H9 (cell line): Measurements from ENCODE around the gene MICA. TPM values are rescaled to one million over a fixed set of nuclear protein-coding genes. Genes with fewer than 3 reads are reported as not detected.

Experiments used
- DNase-seq: peaks from one replicate; pipeline ENCODE4 v3.0.0-alpha.2; 2017
- H2AFZ ChIP-seq: one replicate; pipeline ENCODE4 v1.6.1; 2013; ENCODE audit warnings: mild to moderate bottlenecking, low read length, control low read depth, moderate library complexity
- H2AK5ac ChIP-seq: 2 replicates; pipeline ENCODE4 v1.6.1; 2013; ENCODE audit warnings: low read length, control low read depth, mixed read lengths; ENCODE audit not compliant: insufficient read length
- H2BK120ac ChIP-seq: one replicate; pipeline ENCODE4 v1.6.1; 2013; ENCODE audit warnings: low read depth, mild to moderate bottlenecking, low read length, control low read depth, inconsistent platforms; ENCODE audit not compliant: poor library complexity, severe bottlenecking
- H2BK12ac ChIP-seq: 2 replicates; pipeline ENCODE4 v1.6.1; 2013; ENCODE audit warnings: low read length, control low read depth, mixed read lengths, low read depth; ENCODE audit not compliant: insufficient read length
- H2BK15ac ChIP-seq: 2 replicates; pipeline ENCODE4 v1.6.1; 2013; ENCODE audit warnings: low read depth, low read length, control low read depth
- H2BK20ac ChIP-seq: one replicate; pipeline ENCODE4 v1.6.1; 2013; ENCODE audit warnings: low read depth, mild to moderate bottlenecking, low read length, control low read depth, inconsistent platforms; ENCODE audit not compliant: poor library complexity, severe bottlenecking
- H2BK5ac ChIP-seq: 2 replicates; pipeline ENCODE4 v1.6.1; 2013; ENCODE audit warnings: low read length, control low read depth, mixed read lengths; ENCODE audit not compliant: insufficient read length
- H3K14ac ChIP-seq: 2 replicates; pipeline ENCODE4 v1.6.1; 2013; ENCODE audit warnings: low read length, control low read depth; ENCODE audit not compliant: insufficient read depth
- H3K18ac ChIP-seq: 2 replicates; pipeline ENCODE4 v1.6.1; 2013; ENCODE audit warnings: low read depth, mild to moderate bottlenecking, mixed read lengths, low read length, control low read depth; ENCODE audit not compliant: insufficient read length
- H3K23ac ChIP-seq: 2 replicates; pipeline ENCODE4 v1.6.1; 2013; ENCODE audit warnings: low read length, control low read depth, mixed read lengths, low read depth; ENCODE audit not compliant: insufficient read length
- H3K23me2 ChIP-seq: 2 replicates; pipeline ENCODE4 v1.6.1; 2013; ENCODE audit warnings: low read depth, mild to moderate bottlenecking, mixed read lengths, low read length, control low read depth; ENCODE audit not compliant: insufficient read length, poor library complexity, severe bottlenecking
- H3K27ac ChIP-seq: 2 replicates; pipeline ENCODE4 v1.5.1; 2013; ENCODE audit warnings: low read length, control low read depth, mixed read lengths, low read depth; ENCODE audit not compliant: insufficient read length
- H3K27me3 ChIP-seq: 2 replicates; pipeline ENCODE4 v1.6.1; 2013; ENCODE audit warnings: low read length, control low read depth, inconsistent platforms; ENCODE audit not compliant: insufficient read depth
- H3K4ac ChIP-seq: 2 replicates; pipeline ENCODE4 v1.6.1; 2013; ENCODE audit warnings: low read depth, mild to moderate bottlenecking, control low read depth, inconsistent platforms, low read length, moderate library complexity
- H3K4me1 ChIP-seq: 2 replicates; pipeline ENCODE4 v1.6.1; 2013; ENCODE audit warnings: low read length, control low read depth, inconsistent platforms; ENCODE audit not compliant: insufficient read depth
- H3K4me2 ChIP-seq: 2 replicates; pipeline ENCODE4 v1.6.1; 2013; ENCODE audit warnings: low read length, control low read depth, mixed read lengths; ENCODE audit not compliant: insufficient read length, insufficient read depth
- H3K56ac ChIP-seq: 2 replicates; pipeline ENCODE4 v1.6.1; 2013; ENCODE audit warnings: low read depth, mild to moderate bottlenecking, mixed read lengths, low read length, control low read depth; ENCODE audit not compliant: insufficient read length
- H3K79me1 ChIP-seq: 2 replicates; pipeline ENCODE4 v1.6.1; 2013; ENCODE audit warnings: low read depth, mild to moderate bottlenecking, moderate library complexity, low read length, control low read depth, inconsistent platforms; ENCODE audit not compliant: insufficient read depth, poor library complexity, severe bottlenecking
- H3K79me2 ChIP-seq: 2 replicates; pipeline ENCODE4 v1.6.1; 2013; ENCODE audit warnings: low read length, control low read depth, inconsistent platforms; ENCODE audit not compliant: insufficient read depth
- H3K9ac ChIP-seq: 2 replicates; pipeline ENCODE4 v1.6.1; 2013; ENCODE audit warnings: low read length, control low read depth, mixed read lengths; ENCODE audit not compliant: insufficient read length; ENCODE audit errors: extremely low read depth
- H3K9me3 ChIP-seq: one replicate; pipeline ENCODE4 v1.6.1; 2013; ENCODE audit warnings: low read depth, low read length, inconsistent platforms; ENCODE audit not compliant: control insufficient read depth
- H3T11ph ChIP-seq: one replicate; pipeline ENCODE4 v1.6.1; 2013; ENCODE audit warnings: mild to moderate bottlenecking, low read length, control low read depth, inconsistent platforms
- H4K20me1 ChIP-seq: one replicate; pipeline ENCODE4 v1.6.1; 2013; ENCODE audit not compliant: control insufficient read depth, insufficient read length, insufficient read depth
- H4K5ac ChIP-seq: 2 replicates; pipeline ENCODE4 v1.6.1; 2013; ENCODE audit warnings: low read depth, mild to moderate bottlenecking, mixed read lengths, low read length, control low read depth; ENCODE audit not compliant: insufficient read length
- H4K8ac ChIP-seq: replicated peaks from 2 replicates; pipeline ENCODE4 v1.6.1; 2013; ENCODE audit warnings: low read length, control low read depth, mixed read lengths, low read depth; ENCODE audit not compliant: insufficient read length
- H4K91ac ChIP-seq: 2 replicates; pipeline ENCODE4 v1.6.1; 2013; ENCODE audit warnings: low read depth, mild to moderate bottlenecking, moderate library complexity, mixed read lengths, low read length, control low read depth; ENCODE audit not compliant: insufficient read length
- H3K27ac Mint-ChIP-seq, 3 experiments: 2 replicates in 2 of 3; 3 replicates in 1 of 3; pipeline ENCODE4 v1.8.0; 2020 to 2021; ENCODE audit warnings: mixed read lengths in 3 of 3, mild to moderate bottlenecking in 1 of 3, moderate library complexity in 1 of 3
- H3K27me3 Mint-ChIP-seq: 2 replicates; pipeline ENCODE4 v1.8.0; 2021; ENCODE audit warnings: low read depth, mild to moderate bottlenecking, moderate library complexity, mixed read lengths
- H3K36me3 Mint-ChIP-seq, 3 experiments: 2 replicates in 2 of 3; 3 replicates in 1 of 3; pipeline ENCODE4 v1.8.0; 2020 to 2021; ENCODE audit warnings: low read depth in 3 of 3, mixed read lengths in 3 of 3; ENCODE audit not compliant: insufficient read depth in 1 of 3
- H3K4me1 Mint-ChIP-seq, 2 experiments: 2 replicates each; pipeline ENCODE4 v1.8.0; 2020; ENCODE audit warnings: mixed read lengths in 2 of 2
- H3K4me3 Mint-ChIP-seq, 2 experiments: 2 replicates in 1 of 2; 3 replicates in 1 of 2; pipeline ENCODE4 v1.8.0; 2020 to 2021; ENCODE audit warnings: mild to moderate bottlenecking in 2 of 2, mixed read lengths in 2 of 2, moderate library complexity in 1 of 2
- H3K9me3 Mint-ChIP-seq, 2 experiments: 2 replicates in 1 of 2; 3 replicates in 1 of 2; pipeline ENCODE4 v1.8.0; 2020; ENCODE audit warnings: mild to moderate bottlenecking in 2 of 2, mixed read lengths in 2 of 2, moderate library complexity in 1 of 2
- WGBS: extraction: QIAGEN DNeasy Blood & Tissue Kit; methylation state at CpG from one replicate; pipeline ENCODE4 v1.1.7; 2013; ENCODE audit warnings: missing lambda C conversion rate, low lambda C conversion rate, mixed read lengths; ENCODE audit not compliant: insufficient read length; ENCODE audit errors: extremely low coverage; 5-methylcytosine and 5-hydroxymethylcytosine counted together
- total RNA-seq: library from RNA; stranded (reverse); gene quantifications from 2 replicates; pipeline ENCODE4 v1.2.1, GENCODE V29; 2021
- TF ChIP-seq, protein P1 (sequence below): fragments of 200-600 bp; sonication (generic); conservative IDR thresholded peaks from 3 replicates; pipeline ENCODE4 v1.8.0; 2021; ENCODE audit warnings: antibody characterized with exemption, mild to moderate bottlenecking

The MICA gene
- total RNA-seq, 1 experiment from 2014 or later = 8.5 TPM

DNA sequence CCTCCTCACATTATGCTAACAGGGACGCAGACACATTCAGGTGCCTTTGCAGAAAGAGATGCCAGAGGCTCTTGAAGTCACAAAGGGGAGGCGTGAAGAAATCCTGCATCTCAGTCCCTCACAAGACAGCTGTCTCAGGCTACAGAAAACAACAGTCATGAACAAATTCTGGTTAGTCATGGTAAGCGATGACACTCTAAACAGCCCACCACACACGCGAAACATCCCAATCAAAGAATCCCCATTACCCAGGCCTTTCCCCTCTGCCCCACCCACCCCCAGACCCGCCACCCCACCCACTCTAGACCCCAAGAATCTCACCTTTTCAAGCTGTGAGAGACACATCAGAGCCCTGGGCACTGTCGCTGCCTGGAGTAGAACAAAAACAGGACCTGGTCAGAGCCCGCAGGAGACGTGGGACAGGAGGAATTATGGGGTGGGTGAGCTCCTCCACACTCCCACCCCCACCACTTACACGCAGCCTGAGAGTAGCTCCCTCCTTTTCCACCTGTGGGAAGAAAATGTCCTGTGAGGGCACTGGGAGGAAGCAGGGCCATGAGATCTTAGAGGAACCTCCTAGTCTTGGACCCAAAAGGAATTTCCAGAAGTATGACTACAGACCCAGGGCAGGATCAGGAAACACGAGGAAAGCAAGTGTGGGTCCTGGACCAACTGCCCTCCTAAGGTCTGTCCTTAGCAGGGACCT is 49.1 kb upstream of the MICA start:
- no peak overlapping the region for H2BK12ac ChIP-seq
- H3K23me2 ChIP-seq = no peaks in the 10 kb centered on the region
- no peaks in the 10 kb centered on the region for H3K79me2 ChIP-seq
- no peak overlapping the region for H3K4me3 Mint-ChIP-seq
- peaks cover 3% of the 10 kb centered on the region; the same call in 1 of the 2 replicates for H3K27me3 ChIP-seq
- H3K56ac ChIP-seq = no peak overlapping the region
- no peak overlapping the region for H3K9ac ChIP-seq
- H2AFZ ChIP-seq = no peak overlapping the region
- no peak overlapping the region for H3K23ac ChIP-seq
- H3K36me3 Mint-ChIP-seq = peaks cover 6 to 18% (median 10%) of the 10 kb centered on the region in 3 experiments
- H3T11ph ChIP-seq = no peak overlapping the region
- WGBS = no CpG with 5 or more reads among the region's 11 CpGs
- no peak overlapping the region for H3K27ac Mint-ChIP-seq
- H3K4ac ChIP-seq = no peak overlapping the region
- no peak overlapping the region for H2BK120ac ChIP-seq
- H4K8ac ChIP-seq = no peak overlapping the region
- H2BK15ac ChIP-seq = no peak overlapping the region
- no peaks in the 10 kb centered on the region for H3K79me1 ChIP-seq
- no peaks in the 10 kb centered on the region for H3K4me1 ChIP-seq
- no peak overlapping the region for H2BK5ac ChIP-seq
- no peak overlapping the region for H4K5ac ChIP-seq
- no peak overlapping the region for H4K91ac ChIP-seq
- H3K18ac ChIP-seq = no peak overlapping the region
- no peaks in the 10 kb centered on the region for H3K9me3 Mint-ChIP-seq
- no peak overlapping the region for H3K14ac ChIP-seq
- H4K20me1 ChIP-seq = no peaks in the 10 kb centered on the region
- no peaks in the 10 kb centered on the region for H3K9me3 ChIP-seq
- no peak overlapping the region for H3K27ac ChIP-seq
- H2AK5ac ChIP-seq = no peak overlapping the region
- H2BK20ac ChIP-seq = no peak overlapping the region
- no peak for DNase-seq
- peaks cover 97% of the 10 kb centered on the region for H3K27me3 Mint-ChIP-seq
- H3K4me1 Mint-ChIP-seq = peaks cover 4 to 8% of the 10 kb centered on the region in 2 experiments
- H3K4me2 ChIP-seq = no peak overlapping the region
- TF ChIP-seq, protein P1, sequence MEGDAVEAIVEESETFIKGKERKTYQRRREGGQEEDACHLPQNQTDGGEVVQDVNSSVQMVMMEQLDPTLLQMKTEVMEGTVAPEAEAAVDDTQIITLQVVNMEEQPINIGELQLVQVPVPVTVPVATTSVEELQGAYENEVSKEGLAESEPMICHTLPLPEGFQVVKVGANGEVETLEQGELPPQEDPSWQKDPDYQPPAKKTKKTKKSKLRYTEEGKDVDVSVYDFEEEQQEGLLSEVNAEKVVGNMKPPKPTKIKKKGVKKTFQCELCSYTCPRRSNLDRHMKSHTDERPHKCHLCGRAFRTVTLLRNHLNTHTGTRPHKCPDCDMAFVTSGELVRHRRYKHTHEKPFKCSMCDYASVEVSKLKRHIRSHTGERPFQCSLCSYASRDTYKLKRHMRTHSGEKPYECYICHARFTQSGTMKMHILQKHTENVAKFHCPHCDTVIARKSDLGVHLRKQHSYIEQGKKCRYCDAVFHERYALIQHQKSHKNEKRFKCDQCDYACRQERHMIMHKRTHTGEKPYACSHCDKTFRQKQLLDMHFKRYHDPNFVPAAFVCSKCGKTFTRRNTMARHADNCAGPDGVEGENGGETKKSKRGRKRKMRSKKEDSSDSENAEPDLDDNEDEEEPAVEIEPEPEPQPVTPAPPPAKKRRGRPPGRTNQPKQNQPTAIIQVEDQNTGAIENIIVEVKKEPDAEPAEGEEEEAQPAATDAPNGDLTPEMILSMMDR = no peak
